Thyroid gland (tissue), 4 donors: ENCODE data around the gene BNIPL. TPM values are rescaled to one million over a fixed set of nuclear protein-coding genes. Genes with fewer than 3 reads are reported as not detected.

Experiments used
- DNase-seq, 2 donors: peaks; one replicate each; pipeline ENCODE4 v3.0.0-alpha.2; 2019
- H3K27ac ChIP-seq, 3 donors: fragments of 200-600 bp; sonication (generic); 1 replicate in 2 of 3; 2 replicates in 1 of 3; pipeline ENCODE4 v1.5.1; 2016 to 2019; ENCODE audit warnings: mild to moderate bottlenecking in 1 of 3, moderate library complexity in 1 of 3
- H3K27me3 ChIP-seq: fragments of 200-600 bp; sonication (generic); one replicate; pipeline ENCODE4 v1.5.1; 2019
- H3K36me3 ChIP-seq, 2 donors: fragments of 200-600 bp; sonication (generic); one replicate each; pipeline ENCODE4 v1.5.1; 2016 to 2019
- H3K4me1 ChIP-seq, 2 donors: fragments of 200-600 bp; sonication (generic); one replicate each; pipeline ENCODE4 v1.5.1; 2017 to 2019
- H3K4me3 ChIP-seq, 3 donors: fragments of 200-600 bp; sonication (generic); replicated peaks in 1 of 3; 1 replicate in 2 of 3; 2 replicates in 1 of 3; pipeline ENCODE4 v1.5.1; 2016; ENCODE audit warnings: mild to moderate bottlenecking in 1 of 3
- H3K9me3 ChIP-seq: fragments of 200-600 bp; sonication (generic); one replicate; pipeline ENCODE4 v1.5.1; 2017
- CTCF ChIP-seq, 6 experiments: fragments of 200-600 bp in 3 of 6; fragments of 450-650 bp in 3 of 6; sonication (generic) in 3 of 6; IDR thresholded peaks; one replicate each; pipeline ENCODE4 v1.5.1; 2016 to 2019; ENCODE audit warnings: antibody characterized with exemption in 6 of 6, mild to moderate bottlenecking in 2 of 6, inconsistent platforms in 1 of 6, moderate library complexity in 1 of 6
- POLR2A ChIP-seq, 2 donors: fragments of 450-650 bp; IDR thresholded peaks; one replicate each; pipeline ENCODE4 v1.6.1; 2017; ENCODE audit warnings: antibody characterized with exemption in 2 of 2, mild to moderate bottlenecking in 2 of 2, moderate library complexity in 1 of 2
- WGBS, 2 donors: methylation state at CpG; one replicate each; pipeline ENCODE4 v1.1.5; 2017; 5-methylcytosine and 5-hydroxymethylcytosine counted together
- intact Hi-C: fragments of 100-400 bp; cut with DNase I; formaldehyde crosslinking; loops from one replicate; pipeline ENCODE4 v1.15.1; 2023
- total RNA-seq, 4 donors: library from RNA; depleted of rRNA; stranded (reverse); fragments of >200 nt; gene quantifications; one replicate each; pipeline ENCODE4 v1.2.3, GENCODE V29; 2016

BNIPL gene
- total RNA-seq, 4 donors from 2014 or later, result 4.0 to 16.8 (median 5.0) TPM

GRCh38 chr1:150995896-150996295 lies 40.5 kb upstream of the BNIPL start:
- peak overlapping the region in 1 of 3 donors; percentile 59 for H3K27ac ChIP-seq
- no peak overlapping the region for H3K4me3 ChIP-seq
- DNase-seq, result peak; percentile 73 to 77
- TF ChIP-seq CTCF (IDR thresholded peaks at IDR 0.05) (peak; percentile 80 to 95 (median 83)), POLR2A (IDR thresholded peaks at IDR 0.05) (no peak)
- no peaks in the 10 kb centered on the region for H3K27me3 ChIP-seq
- WGBS, 2 donors, result 29 to 34% methylated on average over 9 of the region's 9 CpGs
- H3K4me1 ChIP-seq, result peaks cover 0 to 7% of the 10 kb centered on the region in 2 donors
- peaks cover 29 to 40% of the 10 kb centered on the region in 2 donors for H3K36me3 ChIP-seq
- intact Hi-C loops, result loop anchor here (10.0 kb wide), 1 partner anchor 441 kb away; no protein-coding TSS in a partner anchor
- H3K9me3 ChIP-seq, result no peaks in the 10 kb centered on the region

GRCh38 chr1:150997126-150997872 lies 39.1 kb upstream of the BNIPL start:
- H3K4me1 ChIP-seq, result peaks cover 3 to 20% of the 10 kb centered on the region in 2 donors
- no peaks in the 10 kb centered on the region for H3K27me3 ChIP-seq
- no peaks in the 10 kb centered on the region for H3K9me3 ChIP-seq
- 84 to 85% methylated on average over 15 to 20 of the region's 20 CpGs for WGBS, 2 donors
- TF ChIP-seq POLR2A (IDR thresholded peaks at IDR 0.05), result no peak
- no peak for DNase-seq
- intact Hi-C loops, result loop anchor here (10.0 kb wide), 1 partner anchor 442 kb away; no protein-coding TSS in a partner anchor
- peak overlapping the region in 1 of 3 donors; percentile 32 for H3K27ac ChIP-seq
- H3K4me3 ChIP-seq, result no peak overlapping the region
- H3K36me3 ChIP-seq, result peaks cover 29 to 40% of the 10 kb centered on the region in 2 donors

DNA sequence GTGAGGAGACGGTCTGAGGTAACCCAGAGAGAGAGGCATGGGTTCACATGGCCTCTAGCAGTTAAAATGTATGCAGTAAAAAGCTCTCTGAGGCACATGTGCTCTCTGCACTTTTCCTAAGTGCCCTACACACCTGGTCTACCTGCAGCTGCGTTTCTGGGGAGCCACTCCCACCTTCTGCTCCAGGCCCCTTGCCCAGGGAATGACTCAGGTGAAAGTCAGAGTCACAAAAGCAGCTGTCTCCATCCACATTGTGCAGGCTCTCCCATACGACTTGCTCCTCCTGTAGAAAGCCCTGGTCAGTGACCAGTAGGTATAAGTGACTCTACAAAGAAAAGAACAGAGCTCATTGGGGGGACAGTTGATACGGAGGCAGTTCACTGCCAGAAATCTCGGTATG lies 38.4 kb upstream of the BNIPL start:
- no peak overlapping the region for H3K27ac ChIP-seq
- no peak for DNase-seq
- WGBS, 2 donors, result 74 to 84% methylated on average over 4 to 5 of the region's 5 CpGs
- peaks cover 9 to 26% of the 10 kb centered on the region in 2 donors for H3K4me1 ChIP-seq
- no peak overlapping the region for H3K4me3 ChIP-seq
- TF ChIP-seq CTCF (IDR thresholded peaks at IDR 0.05) (no peak), POLR2A (IDR thresholded peaks at IDR 0.05) (no peak)
- no peaks in the 10 kb centered on the region for H3K27me3 ChIP-seq
- intact Hi-C loops, result loop anchor here (10.0 kb wide), 1 partner anchor 443 kb away; no protein-coding TSS in a partner anchor
- H3K9me3 ChIP-seq, result no peaks in the 10 kb centered on the region
- H3K36me3 ChIP-seq, result peaks cover 29 to 40% of the 10 kb centered on the region in 2 donors

GRCh38 chr1:150999051-150999674 lies 37.2 kb upstream of the BNIPL start:
- TF ChIP-seq POLR2A (IDR thresholded peaks at IDR 0.05), result no peak
- no peak for TF ChIP-seq CTCF (IDR thresholded peaks at IDR 0.05)
- intact Hi-C loops, result loop anchor here (10.0 kb wide), 1 partner anchor 444 kb away; no protein-coding TSS in a partner anchor

GRCh38 chr1:150999926-151000325 lies 36.5 kb upstream of the BNIPL start:
- DNase-seq, result no peak
- no peaks in the 10 kb centered on the region for H3K27me3 ChIP-seq
- WGBS, 2 donors, result 98 to 100% methylated on average over 2 of the region's 2 CpGs
- intact Hi-C loops, result loop anchor here (10.0 kb wide), 1 partner anchor 445 kb away; no protein-coding TSS in a partner anchor
- no peak overlapping the region for H3K4me3 ChIP-seq
- no peaks in the 10 kb centered on the region for H3K9me3 ChIP-seq
- peak overlapping the region in 2 of 3 donors; percentile 5 to 43 for H3K27ac ChIP-seq
- peaks cover 28 to 46% of the 10 kb centered on the region in 2 donors for H3K4me1 ChIP-seq
- no peak for TF ChIP-seq POLR2A (IDR thresholded peaks at IDR 0.05)
- TF ChIP-seq CTCF (IDR thresholded peaks at IDR 0.05), result no peak
- peaks cover 29 to 40% of the 10 kb centered on the region in 2 donors for H3K36me3 ChIP-seq

More at GRCh38 chr1:150999051-150999674, 37.2 kb upstream of the BNIPL start:
- H3K27ac ChIP-seq, result no peak overlapping the region
- H3K4me1 ChIP-seq, result peaks cover 21 to 39% of the 10 kb centered on the region in 2 donors
- H3K27me3 ChIP-seq, result no peaks in the 10 kb centered on the region
- no peaks in the 10 kb centered on the region for H3K9me3 ChIP-seq
- DNase-seq, result no peak
- 82 to 89% methylated on average over 17 of the region's 17 CpGs for WGBS, 2 donors
- H3K4me3 ChIP-seq, result no peak overlapping the region
- H3K36me3 ChIP-seq, result peaks cover 29 to 40% of the 10 kb centered on the region in 2 donors
